Lower lobe of right lung (tissue), 2 donors: ENCODE results near the gene TBCK. TPM values are rescaled to one million over a fixed set of nuclear protein-coding genes. Genes with fewer than 3 reads are reported as not detected.

ENCODE experiments used
- ATAC-seq, 2 donors: fragments of 200-7000 bp; cut with Tn5 transposase; one replicate each; pipeline ENCODE4 v1.9.1; 2020 to 2022; ENCODE audit warnings: mild to moderate bottlenecking in 2 of 2, moderate library complexity in 2 of 2
- DNase-seq: peaks from one replicate; pipeline ENCODE4 v3.0.0-alpha.2; 2020
- H3K27ac ChIP-seq: fragments of 200-600 bp; one replicate; pipeline ENCODE4 v1.8.0; 2022
- H3K27me3 ChIP-seq: fragments of 200-600 bp; one replicate; pipeline ENCODE4 v1.8.0; 2022; ENCODE audit warnings: low read depth
- H3K36me3 ChIP-seq: fragments of 200-600 bp; one replicate; pipeline ENCODE4 v1.8.0; 2022; ENCODE audit warnings: mild to moderate bottlenecking
- H3K4me1 ChIP-seq: fragments of 200-600 bp; one replicate; pipeline ENCODE4 v1.8.0; 2022
- H3K4me3 ChIP-seq: fragments of 200-600 bp; one replicate; pipeline ENCODE4 v1.8.0; 2022; ENCODE audit warnings: mild to moderate bottlenecking
- H3K9me3 ChIP-seq: fragments of 200-600 bp; one replicate; pipeline ENCODE4 v1.8.0; 2022
- intact Hi-C: fragments of 100-400 bp; cut with DNase I; formaldehyde crosslinking; loops from one replicate; pipeline ENCODE4 v1.11.0; 2022
- total RNA-seq: library from RNA; stranded (reverse); fragmentation: NEBNext Ultra II Directional; extraction: Animal tissue kit (Norgen Biotek cat#: 25700); gene quantifications from one replicate; pipeline ENCODE4 v1.2.1, GENCODE V29; 2021
- TF ChIP-seq, protein P1 (sequence below): fragments of 200-600 bp; IDR thresholded peaks from one replicate; pipeline ENCODE4 v1.8.0; 2022; ENCODE audit warnings: antibody characterized with exemption, mild to moderate bottlenecking
- donor health status: DM: no; HTN: yes; CAD: no; lungs with severe emphysema.

TBCK gene
- total RNA-seq, 1 donor from 2014 or later: 45.7 TPM

DNA sequence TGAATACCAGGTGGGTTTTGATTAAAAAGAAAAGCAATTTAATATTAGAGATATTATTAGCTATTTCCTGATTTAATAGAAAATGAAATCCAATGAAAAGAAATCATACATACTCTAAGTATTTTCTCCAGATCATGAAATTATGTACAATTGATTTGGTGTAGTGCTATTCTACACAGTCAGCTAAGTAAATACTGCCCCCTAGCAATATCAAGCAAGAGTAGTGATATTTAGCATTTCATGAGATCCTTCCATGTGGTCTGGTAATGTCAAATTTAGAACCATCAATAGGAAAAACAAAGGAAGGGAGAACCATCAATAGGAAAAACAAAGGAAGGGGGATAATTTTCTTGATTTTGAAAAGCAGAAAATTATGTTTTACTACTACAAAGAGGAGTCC, 114.6 kb downstream of the TBCK start:
- TF ChIP-seq, protein P1, sequence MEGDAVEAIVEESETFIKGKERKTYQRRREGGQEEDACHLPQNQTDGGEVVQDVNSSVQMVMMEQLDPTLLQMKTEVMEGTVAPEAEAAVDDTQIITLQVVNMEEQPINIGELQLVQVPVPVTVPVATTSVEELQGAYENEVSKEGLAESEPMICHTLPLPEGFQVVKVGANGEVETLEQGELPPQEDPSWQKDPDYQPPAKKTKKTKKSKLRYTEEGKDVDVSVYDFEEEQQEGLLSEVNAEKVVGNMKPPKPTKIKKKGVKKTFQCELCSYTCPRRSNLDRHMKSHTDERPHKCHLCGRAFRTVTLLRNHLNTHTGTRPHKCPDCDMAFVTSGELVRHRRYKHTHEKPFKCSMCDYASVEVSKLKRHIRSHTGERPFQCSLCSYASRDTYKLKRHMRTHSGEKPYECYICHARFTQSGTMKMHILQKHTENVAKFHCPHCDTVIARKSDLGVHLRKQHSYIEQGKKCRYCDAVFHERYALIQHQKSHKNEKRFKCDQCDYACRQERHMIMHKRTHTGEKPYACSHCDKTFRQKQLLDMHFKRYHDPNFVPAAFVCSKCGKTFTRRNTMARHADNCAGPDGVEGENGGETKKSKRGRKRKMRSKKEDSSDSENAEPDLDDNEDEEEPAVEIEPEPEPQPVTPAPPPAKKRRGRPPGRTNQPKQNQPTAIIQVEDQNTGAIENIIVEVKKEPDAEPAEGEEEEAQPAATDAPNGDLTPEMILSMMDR: no peak
- H3K4me1 ChIP-seq: no peaks in the 10 kb centered on the region
- no peak overlapping the region for H3K4me3 ChIP-seq
- no peak overlapping the region for H3K27ac ChIP-seq
- no peak for ATAC-seq
- no peak for DNase-seq
- intact Hi-C loops: no loop called here
- H3K9me3 ChIP-seq: no peaks in the 10 kb centered on the region
- no peaks in the 10 kb centered on the region for H3K27me3 ChIP-seq
- no peaks in the 10 kb centered on the region for H3K36me3 ChIP-seq

DNA sequence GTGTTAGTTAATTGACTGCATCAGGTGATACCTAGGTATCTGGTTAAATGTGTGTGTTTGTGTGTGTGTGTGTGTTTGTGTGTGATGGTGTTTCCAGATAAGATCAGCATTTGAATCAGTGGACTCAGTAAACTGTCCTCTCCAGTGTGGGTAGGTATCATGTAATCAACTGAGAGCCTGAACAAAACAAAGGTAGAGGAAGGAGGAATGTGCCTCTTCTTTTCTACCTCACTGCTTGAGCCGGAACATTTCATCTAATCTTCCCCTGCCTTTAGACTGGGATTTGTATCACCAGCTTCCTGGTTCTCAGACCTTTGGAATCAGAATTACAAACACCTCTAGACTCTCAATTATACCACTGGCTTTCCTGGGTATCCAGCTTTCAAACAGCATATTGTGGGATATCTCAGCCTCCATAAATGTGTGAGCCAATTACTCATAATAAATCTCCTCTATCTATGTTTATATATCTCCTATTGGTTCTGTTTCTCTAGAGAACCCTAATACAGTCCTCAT, 120.5 kb downstream of the TBCK start:
- peaks cover 28% of the 10 kb centered on the region for H3K36me3 ChIP-seq
- H3K9me3 ChIP-seq: no peaks in the 10 kb centered on the region
- no peaks in the 10 kb centered on the region for H3K4me1 ChIP-seq
- H3K27ac ChIP-seq: no peak overlapping the region
- H3K27me3 ChIP-seq: no peaks in the 10 kb centered on the region
- intact Hi-C loops: no loop called here
- TF ChIP-seq, protein P1: no peak
- no peak for DNase-seq
- no peak overlapping the region for H3K4me3 ChIP-seq
- ATAC-seq: no peak

DNA sequence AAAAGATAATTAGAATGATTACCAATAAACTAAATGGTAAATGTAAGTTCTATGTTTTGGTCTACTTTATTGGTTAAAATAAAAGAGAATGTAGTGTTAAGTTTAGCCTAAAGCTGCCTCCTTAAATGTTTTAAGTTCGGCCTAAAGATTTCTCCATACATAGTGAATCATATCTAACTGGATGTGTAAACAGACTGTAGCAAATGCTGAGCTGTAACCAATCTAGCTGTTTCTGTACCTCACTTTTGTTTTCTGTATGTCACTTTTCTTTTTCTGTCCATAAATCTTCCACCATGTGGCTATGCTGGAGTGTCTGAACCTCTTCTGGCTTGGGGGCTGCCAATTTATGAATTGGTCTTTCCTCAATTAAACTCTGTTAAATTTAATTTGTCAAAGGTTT, 121.2 kb downstream of the TBCK start:
- H3K9me3 ChIP-seq: no peaks in the 10 kb centered on the region
- no peaks in the 10 kb centered on the region for H3K27me3 ChIP-seq
- DNase-seq: no peak
- peaks cover 28% of the 10 kb centered on the region for H3K36me3 ChIP-seq
- H3K27ac ChIP-seq: no peak overlapping the region
- intact Hi-C loops: no loop called here
- no peak for ATAC-seq
- TF ChIP-seq, protein P1: no peak
- no peak overlapping the region for H3K4me3 ChIP-seq
- H3K4me1 ChIP-seq: no peaks in the 10 kb centered on the region

DNA sequence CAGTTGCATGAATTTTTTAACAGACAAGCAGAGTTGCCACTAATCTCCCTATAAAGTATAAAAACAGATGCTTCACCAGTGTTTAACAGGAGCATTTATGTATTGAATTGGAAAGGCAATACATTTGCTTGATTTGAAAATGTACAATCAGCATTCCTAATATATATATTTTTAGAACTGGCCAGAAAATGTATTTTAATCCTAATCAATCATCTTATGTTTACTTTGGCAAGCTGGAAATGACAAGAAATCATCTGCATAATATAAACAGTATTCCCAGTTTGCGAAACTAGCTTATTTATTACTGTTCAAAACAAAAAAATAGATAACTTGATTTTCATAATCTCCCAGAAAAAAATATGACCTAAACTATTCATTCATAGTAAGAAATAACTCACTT, 123.9 kb downstream of the TBCK start:
- no peak overlapping the region for H3K27ac ChIP-seq
- no peak for ATAC-seq
- no peaks in the 10 kb centered on the region for H3K9me3 ChIP-seq
- no peak for DNase-seq
- peaks cover 33% of the 10 kb centered on the region for H3K36me3 ChIP-seq
- H3K4me3 ChIP-seq: no peak overlapping the region
- intact Hi-C loops: no loop called here
- TF ChIP-seq, protein P1: no peak
- no peaks in the 10 kb centered on the region for H3K27me3 ChIP-seq
- H3K4me1 ChIP-seq: no peaks in the 10 kb centered on the region

DNA sequence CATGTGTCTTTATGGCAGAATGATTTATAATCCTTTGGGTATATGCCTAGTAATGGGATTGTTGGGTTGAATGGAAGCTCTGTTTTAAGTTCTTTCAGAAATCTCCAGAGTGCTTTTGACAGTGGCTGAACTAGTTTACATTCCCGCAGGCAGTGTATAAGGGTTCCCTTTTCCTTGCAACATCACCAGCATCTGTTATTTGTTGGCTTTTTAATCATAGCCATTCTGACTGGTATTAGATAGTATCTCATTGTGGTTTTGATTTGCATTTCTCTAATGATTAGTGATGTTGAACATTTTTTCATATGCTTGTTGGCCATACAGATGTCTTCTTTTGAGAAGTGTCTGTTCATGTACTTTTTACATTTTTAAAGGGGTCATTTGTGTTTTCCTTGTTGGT, 129.8 kb downstream of the TBCK start:
- H3K27ac ChIP-seq: no peak overlapping the region
- ATAC-seq (no peak), DNase-seq (no peak)
- H3K9me3 ChIP-seq: no peaks in the 10 kb centered on the region
- H3K36me3 ChIP-seq: peaks cover 7% of the 10 kb centered on the region
- no peak overlapping the region for H3K4me3 ChIP-seq
- no peaks in the 10 kb centered on the region for H3K4me1 ChIP-seq
- H3K27me3 ChIP-seq: no peaks in the 10 kb centered on the region
- TF ChIP-seq, protein P1: no peak
- intact Hi-C loops: no loop called here

DNA sequence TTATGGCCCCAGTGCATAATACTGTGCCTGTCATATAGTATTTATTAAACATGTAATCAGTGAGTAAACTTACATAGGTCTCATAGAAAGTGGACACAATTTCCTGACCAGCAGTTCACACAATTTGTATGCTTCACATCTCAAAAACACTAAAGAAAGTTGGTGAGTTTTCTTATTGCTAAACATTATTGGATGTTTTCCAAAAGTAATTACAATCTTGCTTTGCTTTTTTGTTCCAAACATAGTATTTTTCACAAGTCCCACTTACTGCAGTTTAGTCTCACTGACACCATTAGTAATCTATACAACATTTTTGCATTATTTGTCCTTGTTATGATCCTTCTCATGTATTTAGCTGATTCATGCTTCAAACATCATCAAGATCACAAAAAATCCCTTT, 132.5 kb downstream of the TBCK start:
- TF ChIP-seq, protein P1: no peak
- no peak overlapping the region for H3K27ac ChIP-seq
- H3K36me3 ChIP-seq: peaks cover 4% of the 10 kb centered on the region
- no peaks in the 10 kb centered on the region for H3K9me3 ChIP-seq
- intact Hi-C loops: no loop called here
- no peak overlapping the region for H3K4me3 ChIP-seq
- no peak for ATAC-seq
- no peaks in the 10 kb centered on the region for H3K27me3 ChIP-seq
- no peak for DNase-seq
- no peaks in the 10 kb centered on the region for H3K4me1 ChIP-seq
